Measurements from ENCODE around the gene NUPR1.

NUPR1 gene

GRCh38 chr16:28538733-28539596 lies at the start of gene NUPR1:
TSS of gene NUPR1 (minus strand) at chr16:28538974. CDS start at chr16:28538907, 67 bp downstream.
- TF ChIP-seq CEBPB (IDR thresholded peaks at IDR 0.05) (peak; percentile 72), FOXM1 (IDR thresholded peaks at IDR 0.05; ENCODE audit: borderline replicate concordance, low read depth) (no peak), NFIC (IDR thresholded peaks at IDR 0.05) (peak; percentile 73), TEAD4 (IDR thresholded peaks at IDR 0.05) (no peak), USF1 (IDR thresholded peaks at IDR 0.05) (0 out of 2 replicates have a peak, but pooled peaks have one; percentile 14), TAF1 (IDR thresholded peaks at IDR 0.05; ENCODE audit: low read depth) (peak; percentile 37; the same call in 1 of the 2 replicates)

- TF ChIP-seq EGR1 (IDR thresholded peaks at IDR 0.05) (no peak), USF1 (IDR thresholded peaks at IDR 0.05) (0 out of 2 replicates have a peak, but pooled peaks have one; percentile 4)
Measured at GRCh38 chr16:28587386-28587785, 48.6 kb upstream of the NUPR1 start.

- TF ChIP-seq MAX (IDR thresholded peaks at IDR 0.05) (no peak), REST (IDR thresholded peaks at IDR 0.05; ENCODE audit: low read depth) (no peak), TEAD4 (IDR thresholded peaks at IDR 0.05) (no peak), FOXM1 (IDR thresholded peaks at IDR 0.05; ENCODE audit: borderline replicate concordance, low read depth) (no peak), CEBPB (IDR thresholded peaks at IDR 0.05) (no peak), USF1 (IDR thresholded peaks at IDR 0.05) (no peak), ZBTB7A (IDR thresholded peaks at IDR 0.05; ENCODE audit: low read depth) (no peak), YY1 (IDR thresholded peaks at IDR 0.05; ENCODE audit: low read depth) (no peak), TAF1 (IDR thresholded peaks at IDR 0.05; ENCODE audit: low read depth) (no peak), EGR1 (IDR thresholded peaks at IDR 0.05) (no peak)
Measured at GRCh38 chr16:28586466-28586865, 47.7 kb upstream of the NUPR1 start.

GRCh38 chr16:28585674-28586073 lies 46.9 kb upstream of the NUPR1 start:
- TF ChIP-seq MAX (IDR thresholded peaks at IDR 0.05) (no peak), EGR1 (IDR thresholded peaks at IDR 0.05) (no peak), NFIC (IDR thresholded peaks at IDR 0.05) (peak; percentile 38; the same call in 1 of the 2 replicates), TAF1 (IDR thresholded peaks at IDR 0.05; ENCODE audit: low read depth) (no peak)

GRCh38 chr16:28580726-28581315 lies 42.0 kb upstream of the NUPR1 start:
- TF ChIP-seq FOXM1 (IDR thresholded peaks at IDR 0.05; ENCODE audit: borderline replicate concordance, low read depth) (no peak), TAF1 (IDR thresholded peaks at IDR 0.05; ENCODE audit: low read depth) (no peak), CEBPB (IDR thresholded peaks at IDR 0.05) (no peak), MAX (IDR thresholded peaks at IDR 0.05) (no peak), ZBTB7A (IDR thresholded peaks at IDR 0.05; ENCODE audit: low read depth) (no peak), TEAD4 (IDR thresholded peaks at IDR 0.05) (no peak), TCF12 (IDR thresholded peaks at IDR 0.05; ENCODE audit: low read depth) (no peak), USF1 (IDR thresholded peaks at IDR 0.05) (no peak), CREB1 (IDR thresholded peaks at IDR 0.05; ENCODE audit: low read depth) (no peak), EGR1 (IDR thresholded peaks at IDR 0.05) (no peak), NFIC (IDR thresholded peaks at IDR 0.05) (no peak), EP300 (IDR thresholded peaks at IDR 0.05; ENCODE audit: borderline replicate concordance) (no peak), REST (IDR thresholded peaks at IDR 0.05; ENCODE audit: low read depth) (no peak), YY1 (IDR thresholded peaks at IDR 0.05; ENCODE audit: low read depth) (no peak), RAD21 (IDR thresholded peaks at IDR 0.05; ENCODE audit: low read depth) (no peak)
